Measurements from ENCODE around the gene EXOC1.
"Not testable (repeated sequence)": the region's sequence is repeated elsewhere in the genome, so short reads cannot be mapped to it uniquely, and the experiment has no call there.

Gene EXOC1

DNA sequence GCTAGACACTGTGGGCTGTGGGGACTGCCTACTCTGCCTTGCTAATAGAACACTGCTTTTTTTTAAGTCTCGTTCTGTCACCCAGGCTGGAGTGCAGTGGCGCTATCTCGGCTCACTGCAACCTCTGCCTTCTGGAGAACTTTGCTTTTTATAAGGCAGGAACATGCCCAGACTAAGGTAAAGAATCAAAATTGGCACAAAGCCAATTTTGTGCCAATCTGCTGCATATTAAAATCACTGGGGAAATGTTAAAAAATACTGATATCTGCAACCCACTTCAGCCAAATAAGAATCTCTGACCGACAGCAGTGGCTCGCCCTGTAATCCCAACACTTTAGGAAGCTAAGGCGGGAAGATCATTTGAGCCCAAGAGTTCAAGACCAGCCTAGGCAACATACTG is 58.8 kb downstream of the EXOC1 start:
- no peak for DNase-seq

DNA sequence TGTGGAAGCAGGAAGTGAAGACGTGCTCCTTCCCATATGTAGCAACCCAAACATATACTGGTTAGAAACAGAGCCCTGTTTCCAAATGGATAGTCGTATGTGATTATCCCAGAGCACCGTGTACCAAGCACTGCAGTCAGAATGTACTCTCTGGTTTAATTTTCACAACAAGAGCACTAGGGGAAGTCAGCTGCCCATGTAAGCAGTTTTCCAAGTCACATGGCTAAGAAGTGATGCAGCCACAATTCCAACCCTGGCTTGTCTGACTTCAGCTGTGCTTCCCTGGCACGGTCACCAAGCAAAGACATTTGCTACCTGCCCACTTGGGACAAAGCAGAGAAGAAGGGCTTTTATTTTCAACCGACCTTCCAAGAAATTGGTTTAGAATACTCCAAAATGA is 67.1 kb downstream of the EXOC1 start:
- DNase-seq = no peak

DNA sequence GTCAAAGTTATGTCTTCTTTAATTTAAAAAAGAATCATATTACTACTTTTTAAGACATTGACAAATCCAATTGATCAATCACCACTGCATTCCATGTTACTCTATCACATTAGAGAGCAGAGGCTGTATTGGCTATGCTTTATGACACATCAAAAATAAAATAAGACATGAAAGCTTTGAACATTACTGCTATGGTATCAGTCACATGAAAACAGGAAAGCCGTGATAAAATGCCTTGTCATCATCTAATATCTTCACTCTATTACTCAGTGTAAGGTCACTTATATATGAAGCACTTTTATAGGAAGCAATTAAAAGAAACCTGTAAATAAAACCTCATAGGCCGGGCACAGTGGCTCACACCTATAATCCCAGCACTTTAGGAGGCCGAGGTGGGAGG is 67.6 kb downstream of the EXOC1 start:
- no peak for DNase-seq

DNA sequence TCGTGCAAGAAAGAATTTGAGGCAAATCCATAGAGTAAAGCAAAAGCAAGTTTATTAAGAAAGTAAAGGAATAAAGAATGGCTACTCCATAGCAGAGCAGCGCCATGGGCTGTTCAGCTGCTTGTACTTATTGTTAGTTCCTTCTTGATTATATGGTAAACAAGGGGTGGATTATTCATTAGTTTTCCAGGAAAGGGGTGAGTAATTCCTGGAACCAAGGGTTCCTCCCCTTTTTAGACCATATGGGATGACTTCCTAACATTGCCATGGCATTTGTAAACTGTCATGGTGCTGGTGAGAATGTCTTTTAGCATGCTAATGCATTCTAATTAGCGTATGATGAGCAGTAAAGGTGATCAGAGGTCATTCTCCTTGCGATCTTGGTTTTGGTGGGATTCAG is 71.8 kb downstream of the EXOC1 start:
- no peak for DNase-seq

DNA sequence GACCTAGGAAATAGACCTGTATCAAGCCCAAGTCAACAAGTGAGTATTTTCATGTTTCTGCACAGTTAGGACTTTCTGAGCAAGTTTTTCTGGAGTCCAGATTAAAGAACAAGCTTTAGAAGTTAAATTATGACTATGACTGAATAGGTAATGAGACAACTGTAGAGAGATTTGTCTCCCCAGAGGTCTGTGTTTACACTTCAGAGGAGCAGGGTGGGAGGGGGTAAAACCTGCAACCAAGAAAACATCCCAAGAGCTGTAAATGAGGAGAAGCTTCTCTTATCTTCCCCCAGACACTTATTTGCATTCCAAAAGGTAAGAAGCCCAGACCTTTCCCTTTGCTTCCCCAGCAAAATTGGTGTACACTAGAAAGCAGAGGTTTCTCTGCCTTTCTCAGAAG is 73.2 kb downstream of the EXOC1 start:
- DNase-seq = no peak

DNA sequence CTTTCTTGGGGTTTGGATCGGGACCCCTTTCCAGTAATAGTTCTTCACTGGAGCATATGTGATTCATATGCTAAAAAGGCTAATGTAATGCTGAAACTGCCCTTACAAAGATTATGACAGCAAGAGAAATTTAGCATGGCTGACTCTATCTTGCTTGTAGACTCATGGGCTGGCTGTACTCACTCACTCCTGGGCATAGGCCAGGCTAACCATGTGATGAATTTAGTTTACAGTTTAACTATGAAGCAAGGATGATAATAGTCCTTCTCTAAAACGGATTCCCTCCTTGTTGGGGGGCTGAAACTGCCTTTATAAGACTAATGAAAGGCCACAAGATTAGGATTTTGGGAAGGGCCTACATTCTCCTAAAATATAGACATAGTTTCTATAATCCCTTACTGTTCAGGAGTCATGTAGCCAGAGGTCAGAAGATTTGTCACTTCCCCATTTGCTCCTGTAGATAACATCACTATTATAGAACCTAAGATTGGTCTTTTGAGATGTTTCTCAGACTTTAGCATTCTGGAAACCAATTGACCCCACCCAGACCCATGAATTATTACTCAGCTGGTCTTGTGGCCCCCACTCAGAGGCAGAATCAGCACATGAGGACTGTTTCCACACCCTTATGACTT is 74.5 kb downstream of the EXOC1 start:
- no peak for DNase-seq

DNA sequence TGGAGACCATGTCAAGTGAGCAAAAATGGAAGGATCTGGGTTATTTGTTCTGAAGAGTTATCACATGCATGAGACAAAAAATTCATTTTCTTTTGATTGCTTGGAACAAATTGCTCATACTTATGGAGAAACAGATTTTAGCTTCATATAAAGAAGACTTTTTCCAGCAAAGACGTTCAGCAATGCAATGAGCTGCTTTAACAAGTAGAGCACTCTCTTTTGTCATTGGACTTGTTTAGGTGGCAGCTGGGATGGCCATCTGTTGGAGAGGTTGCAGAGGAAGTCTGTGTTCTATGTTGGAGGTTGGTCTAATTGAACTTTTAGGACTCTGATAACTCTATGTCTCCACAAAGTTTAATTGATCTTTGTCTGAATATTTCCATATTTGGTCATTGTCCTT is 75.4 kb downstream of the EXOC1 start:
- DNase-seq = no peak

DNA sequence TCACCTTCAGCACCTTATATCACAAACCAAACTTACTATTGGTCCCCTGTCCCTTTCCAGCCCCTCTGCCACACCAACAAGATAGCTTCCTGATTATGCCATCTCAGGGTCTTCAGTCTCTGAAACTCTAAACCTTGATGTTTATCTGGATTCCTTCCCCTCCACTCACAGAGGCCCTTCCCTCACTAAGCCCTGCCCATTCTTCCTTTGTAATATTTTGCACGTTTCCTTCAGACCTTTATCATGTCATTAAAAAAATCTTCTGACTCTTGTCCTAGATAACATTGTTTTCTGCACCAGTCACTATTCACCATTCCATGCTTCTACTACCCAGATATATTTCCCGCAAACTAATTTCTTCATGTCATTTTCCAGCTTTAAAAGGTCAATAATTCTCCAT is 77.6 kb downstream of the EXOC1 start:
- DNase-seq = no peak

DNA sequence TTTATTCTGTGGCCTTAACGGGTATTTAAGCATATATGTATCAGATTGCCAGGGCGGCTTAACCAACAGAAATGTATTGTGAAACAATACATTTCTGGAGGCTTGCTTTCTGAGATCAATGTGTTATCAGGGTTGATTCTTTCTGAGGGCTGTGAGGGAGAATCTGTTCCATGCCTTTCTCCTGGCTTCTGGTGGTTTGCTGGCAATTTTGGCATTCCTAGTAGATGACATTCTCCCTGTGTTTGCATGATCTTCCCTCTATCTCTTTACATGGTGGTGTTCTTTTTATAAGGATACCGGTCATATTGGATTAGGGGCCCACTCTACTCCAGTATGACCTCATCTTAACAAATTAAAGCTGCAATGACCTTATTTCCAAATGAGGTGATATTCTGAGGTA is 78.4 kb downstream of the EXOC1 start:
- DNase-seq = no peak

DNA sequence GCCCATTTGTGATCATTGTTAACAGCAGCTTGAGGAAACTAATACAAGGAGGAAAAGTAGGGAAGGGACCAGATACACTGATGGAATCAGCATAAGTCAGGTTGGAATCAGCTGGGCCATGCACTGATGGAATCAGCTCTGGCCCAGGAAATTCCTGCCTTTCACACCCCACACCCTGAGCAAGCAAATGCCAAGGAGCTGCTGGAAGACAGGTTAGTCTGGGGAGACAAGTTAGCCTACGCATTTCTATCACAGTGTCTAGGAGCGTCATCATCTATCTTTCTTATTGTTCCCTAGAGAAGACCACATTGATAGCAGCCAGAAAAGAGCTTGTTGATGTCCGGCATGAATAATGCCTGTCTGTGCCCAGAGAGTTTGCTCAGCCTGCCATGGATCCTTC is 79.1 kb downstream of the EXOC1 start:
- no peak for DNase-seq

DNA sequence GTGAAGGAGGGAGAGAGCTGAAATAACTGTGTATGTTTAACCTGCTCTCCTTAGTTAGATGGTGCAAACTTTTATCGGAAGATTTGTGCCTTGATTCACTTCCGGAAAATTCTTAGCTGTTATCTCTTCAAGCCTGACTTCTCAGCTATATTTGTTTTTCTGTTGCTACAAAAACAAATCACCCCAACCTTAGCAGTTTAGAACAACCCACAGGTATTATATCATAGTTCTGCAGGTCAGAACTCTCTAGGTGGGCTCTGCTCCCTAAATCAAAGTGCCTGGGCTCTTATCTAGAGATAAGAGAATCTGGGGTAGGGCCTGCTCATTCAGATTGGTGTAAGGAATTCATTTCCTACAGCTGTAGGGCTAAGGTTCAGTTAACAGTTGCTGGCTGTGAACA is 80.2 kb downstream of the EXOC1 start:
- no peak for DNase-seq

DNA sequence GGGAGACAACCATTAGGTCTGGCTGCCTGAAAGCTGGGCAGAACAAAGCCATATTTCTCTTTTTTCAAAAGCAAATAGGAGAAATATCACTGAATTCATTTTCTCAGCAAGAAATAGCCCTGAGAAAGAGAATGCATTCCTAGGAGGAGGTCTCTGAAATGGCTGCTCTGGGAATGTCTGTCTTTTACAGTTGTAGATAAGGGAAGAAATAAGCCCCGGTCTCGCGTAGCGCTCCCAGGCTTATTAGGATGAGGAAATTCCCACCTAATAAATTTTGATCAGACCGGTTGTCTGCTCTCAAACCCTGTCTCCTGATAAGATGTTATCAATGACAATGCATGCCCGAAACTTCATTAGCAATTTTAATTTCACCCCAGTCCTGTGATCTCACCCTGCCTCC is 82.5 kb downstream of the EXOC1 start:
- DNase-seq = not testable (repeated sequence)

DNA sequence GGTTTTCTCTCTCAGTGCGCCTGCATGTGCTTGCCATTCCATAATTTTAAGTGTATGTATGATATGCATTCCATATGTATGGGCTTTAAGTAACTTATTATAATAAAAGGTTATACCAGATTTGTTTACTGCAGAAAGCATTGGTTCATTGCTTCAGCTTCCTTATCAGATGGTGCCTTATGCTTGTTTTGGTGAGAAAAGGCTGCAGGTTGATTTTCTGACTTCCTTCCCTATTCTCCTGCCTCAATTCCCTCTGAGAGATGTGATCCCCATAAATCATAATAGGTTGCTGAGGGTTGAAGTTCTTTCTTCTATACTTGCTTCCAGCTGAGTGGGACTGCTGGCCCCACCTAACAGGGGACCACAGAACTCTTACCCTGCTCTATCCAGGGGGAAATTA is 85.0 kb downstream of the EXOC1 start:
- no peak for DNase-seq

DNA sequence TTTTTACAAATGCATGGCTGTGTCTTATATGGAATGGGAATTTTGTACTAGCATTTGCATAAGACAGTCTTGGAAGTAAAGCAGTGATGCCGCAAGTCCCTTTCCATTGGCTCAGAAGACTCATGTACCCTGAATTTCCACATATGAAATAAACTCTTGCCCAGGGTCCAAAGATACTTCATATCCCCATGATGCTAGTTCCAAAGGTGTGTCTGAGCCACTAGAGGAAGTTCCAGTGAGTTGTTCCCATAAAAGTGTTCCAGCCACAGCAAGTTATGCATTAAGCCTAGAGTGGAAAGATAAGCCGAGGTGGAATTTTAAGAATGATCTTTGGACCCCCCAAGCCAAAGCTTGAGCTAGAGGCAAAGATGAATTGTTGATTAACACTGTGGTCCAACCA is 86.0 kb downstream of the EXOC1 start:
- DNase-seq = no peak

DNA sequence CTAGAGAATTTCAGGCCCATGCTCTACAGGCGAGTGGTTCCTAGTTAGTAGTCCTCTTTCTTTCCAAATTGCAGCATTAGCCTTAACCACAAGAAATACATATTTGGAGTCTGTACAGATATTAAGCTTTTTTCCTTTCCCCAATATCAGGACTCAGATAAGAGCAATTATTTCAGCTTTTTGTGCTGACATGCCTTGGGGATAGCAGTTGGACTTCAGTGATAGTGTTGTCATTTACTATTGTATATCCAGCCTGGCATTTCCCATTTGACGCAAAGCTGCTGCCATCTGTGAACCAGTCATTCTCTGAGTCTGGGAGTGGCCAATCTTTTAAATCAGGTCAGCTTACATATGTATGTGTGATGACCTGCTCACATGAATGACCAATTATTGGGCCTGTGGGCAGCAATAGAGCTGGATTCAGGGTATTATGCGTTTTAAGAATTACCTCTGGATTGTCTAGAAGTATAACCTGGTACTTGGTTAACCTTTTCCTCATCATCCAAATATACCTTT is 88.5 kb downstream of the EXOC1 start:
- DNase-seq = no peak

DNA sequence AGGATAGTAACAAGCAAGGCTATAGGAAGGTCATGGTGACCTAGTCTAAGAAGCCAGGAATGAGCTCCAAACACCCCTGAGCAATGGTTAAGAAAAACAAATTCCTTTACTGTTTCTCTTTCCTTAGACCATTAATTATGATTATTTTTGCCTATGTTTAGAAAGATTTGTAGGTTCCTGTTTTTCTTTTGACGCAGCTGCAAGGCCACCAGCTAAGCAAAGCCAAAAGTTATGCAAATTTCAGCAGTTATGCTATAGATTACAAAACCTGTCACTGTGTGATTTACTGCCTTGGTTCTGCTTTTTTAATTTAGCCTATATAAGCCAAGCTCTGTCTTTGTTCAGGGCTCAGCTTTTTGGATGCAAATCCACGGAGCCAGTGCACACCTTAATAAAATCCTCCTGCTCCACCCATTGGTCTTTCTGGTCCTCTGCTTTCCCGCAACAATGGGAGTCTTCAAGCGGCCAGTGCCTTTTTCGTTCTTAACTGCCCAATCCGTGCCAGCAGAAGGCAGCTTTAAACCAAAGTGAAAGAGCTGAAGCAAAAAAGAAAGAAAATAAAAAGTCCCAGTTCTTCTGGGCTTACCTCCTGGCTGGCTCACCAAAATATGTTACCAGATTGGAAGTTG is 93.9 kb downstream of the EXOC1 start:
- DNase-seq = peak; percentile 12

DNA sequence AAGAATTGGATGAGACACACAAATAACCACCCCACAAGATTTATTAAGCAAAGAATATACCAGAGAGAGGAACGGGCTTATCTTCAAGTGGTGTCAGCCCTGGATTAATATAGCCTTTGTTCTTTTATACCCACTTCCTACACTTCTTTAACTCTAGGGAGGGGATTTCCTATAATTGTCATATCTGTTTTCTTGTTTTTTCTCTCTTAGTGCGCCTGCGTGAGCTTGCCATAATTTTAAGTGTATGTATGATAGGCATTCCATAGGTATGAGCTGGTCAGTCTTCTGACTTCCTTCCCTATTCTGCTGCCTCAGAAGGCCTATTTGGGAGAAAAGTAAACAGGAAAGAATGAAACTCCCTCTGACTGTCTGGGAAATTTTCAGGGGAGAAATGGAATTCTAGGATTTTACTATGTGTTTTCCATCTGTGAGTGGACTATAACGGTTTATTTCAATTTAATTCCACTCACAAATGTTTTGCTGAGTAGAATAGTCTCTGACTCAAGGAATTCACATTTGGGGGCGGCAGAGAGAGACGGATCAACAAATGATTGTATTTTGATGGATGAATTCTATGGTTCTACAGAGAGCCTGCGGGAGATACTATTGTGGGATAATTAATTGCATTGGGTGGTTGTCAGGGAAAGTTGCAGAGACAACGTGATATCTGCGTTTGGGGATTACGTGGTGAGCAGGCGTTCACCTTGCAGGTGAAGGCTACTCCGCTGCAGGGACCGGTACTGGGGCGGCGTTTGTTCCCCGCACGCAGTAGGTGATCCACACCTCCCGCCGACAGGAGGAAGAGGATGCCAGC is 94.7 kb downstream of the EXOC1 start:
- DNase-seq = peak; percentile 64

DNA sequence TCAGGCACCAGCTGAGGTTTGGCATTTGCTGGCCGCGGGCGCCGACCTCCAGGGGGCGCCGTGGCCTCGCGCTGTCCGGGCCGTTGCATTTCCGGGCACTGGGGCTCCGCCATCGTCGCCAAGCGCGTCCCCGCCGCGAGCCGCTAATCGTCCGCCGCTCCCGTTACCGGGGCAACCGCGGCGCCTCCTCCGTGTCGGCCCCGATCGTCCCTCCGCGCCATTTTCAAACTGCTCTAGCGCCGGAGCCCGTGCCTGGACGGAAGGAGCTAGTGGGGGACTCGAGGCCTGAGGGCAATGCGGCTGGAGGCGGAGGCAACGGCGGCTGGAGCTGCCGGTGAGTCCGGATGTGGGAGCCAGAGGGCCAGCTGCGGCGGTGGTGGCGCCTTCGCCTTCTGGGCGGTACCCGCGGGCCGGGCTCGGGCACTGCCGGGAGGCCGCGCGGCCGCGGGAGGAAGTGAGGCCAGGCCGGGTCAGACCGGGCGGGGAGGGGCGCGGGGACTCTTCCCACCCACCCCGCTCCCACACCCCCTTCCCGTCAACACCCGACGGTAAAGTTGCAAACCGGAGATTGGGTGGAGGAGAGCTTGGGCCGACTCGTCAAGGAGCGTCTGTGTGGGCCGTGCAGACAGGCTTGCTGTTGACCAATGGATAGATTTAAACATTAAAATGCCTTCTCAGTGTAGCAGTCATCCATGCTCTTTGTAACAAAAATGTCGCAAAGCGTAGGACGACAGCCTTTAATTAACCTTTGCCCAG is 95.5 kb downstream of the EXOC1 start, which contains the start of gene CEP135:
TSS of gene CEP135 (plus strand) at position 220 of the 756 bp plus-strand sequence. CDS start 3,186 bp downstream, outside the sequence.
- DNase-seq = peak; percentile 92

DNA sequence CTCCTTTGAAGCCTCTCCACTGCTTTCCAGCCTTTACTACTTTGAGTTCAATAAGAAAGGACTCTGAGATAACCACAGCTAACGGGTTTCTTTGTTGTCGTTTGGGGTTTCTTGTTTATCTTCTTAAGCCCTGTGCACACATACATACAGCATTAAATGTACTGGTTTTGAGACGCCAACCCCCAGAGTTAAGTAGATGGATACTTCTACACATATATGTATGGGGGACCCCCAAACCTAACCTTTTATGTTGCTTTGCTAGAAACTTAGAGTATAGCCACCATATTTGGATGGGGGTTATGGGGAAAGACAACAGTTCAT is 96.0 kb downstream of the EXOC1 start:
- DNase-seq = no peak

DNA sequence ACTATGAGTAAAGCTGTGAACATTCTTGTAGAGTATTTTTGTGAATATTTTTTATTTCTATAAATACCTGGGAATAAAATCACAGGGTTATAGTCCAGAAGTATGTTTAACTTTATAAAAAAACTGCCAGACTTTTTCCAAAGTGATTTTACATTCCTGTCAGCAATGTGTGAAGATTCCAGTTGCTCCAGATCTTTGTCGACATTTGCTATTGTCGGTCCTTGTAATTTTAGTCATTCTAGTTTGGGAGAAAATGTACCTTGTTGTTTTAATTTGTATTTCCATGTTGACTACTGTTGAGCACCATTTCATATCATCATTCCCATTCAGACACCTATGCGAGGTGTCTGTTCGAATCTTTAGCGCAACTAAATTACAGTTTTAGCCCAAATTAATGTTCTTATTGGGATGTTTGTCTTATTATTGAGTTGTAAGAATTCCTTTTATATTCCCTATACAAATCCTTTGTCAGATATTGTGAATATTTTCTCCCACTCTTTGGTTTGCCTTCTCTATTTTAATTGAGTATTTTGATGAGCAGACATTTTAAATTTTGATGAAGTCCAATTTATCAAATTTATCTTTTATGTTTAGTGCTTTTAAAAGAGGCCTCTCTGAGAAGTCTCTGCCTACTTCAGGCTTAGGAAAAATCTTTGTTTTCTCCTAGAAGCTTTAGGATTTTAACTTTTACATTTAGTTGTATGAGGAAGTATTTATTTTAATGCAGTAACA is 97.9 kb downstream of the EXOC1 start:
- DNase-seq = no peak

Measured in CD4-positive, alpha-beta T cell treated with Interleukin-6 for 4 hours (primary cell).